Measurements from ENCODE around the gene OLA1. TPM values are rescaled to one million over a fixed set of nuclear protein-coding genes. Genes with fewer than 3 reads are reported as not detected.

Gene OLA1
- total and polyA plus RNA-seq, 2 of the 13 experiments (the other 11 are each of a cell fraction or from before 2014, with no cell fraction given): 153 to 241 TPM

DNA sequence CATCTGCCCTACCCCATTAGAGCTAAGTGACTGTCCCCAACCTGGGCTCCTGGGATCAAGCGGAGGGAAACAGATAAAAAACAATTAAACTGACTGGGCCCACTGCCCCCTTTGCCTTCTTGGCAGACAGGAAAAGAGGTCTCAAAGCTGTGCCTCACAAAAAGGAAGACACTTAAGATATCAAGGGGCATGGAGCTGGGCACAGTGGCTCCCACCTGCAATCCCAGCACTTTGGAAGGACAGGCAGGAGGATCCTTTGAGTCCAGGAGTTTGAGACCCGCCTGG, 208.0 kb downstream of the OLA1 start (continued):
- TF ChIP-seq MNT (IDR thresholded peaks at IDR 0.05): no peak
- TF ChIP-seq ZNF546 (CRISPR knock-in tag; conservative IDR thresholded peaks at IDR 0.05): no peak

GRCh38 chr2:174039551-174040416, 208.5 kb downstream of the OLA1 start:
- BruUV-seq (replicated peaks): no TSS peak
- intact Hi-C loops (cut with micrococcal nuclease; ENCODE audit: unreplicated experiment) (loop anchor here (1.0 to 5.0 kb wide), 4 partner anchors 15 to 637 kb away; partner anchors contain the start of gene SP3), in situ Hi-C loops (cut with HindIII; ENCODE audit: extremely low pct_ligation_motif_present, low pct_unique_long_range_greater_than_20kb) (no loop called here)
- H4K20me1 ChIP-seq (ENCODE audit: insufficient read depth, low read length): no peaks in the 10 kb centered on the region
- peak overlapping the region; percentile 54 for H3K9ac ChIP-seq (ENCODE audit: insufficient read depth, low read depth, low read length)
- H3K27me3 ChIP-seq (ENCODE audit: control insufficient read depth in 1 of 2, insufficient read depth in 2 of 2, low read length in 2 of 2): peaks cover 0 to 4% of the 10 kb centered on the region in 2 experiments; a peak in 2 of 5 replicates
- H3K36me3 ChIP-seq (replicated peaks in 1 of 2; ENCODE audit: control insufficient read depth in 1 of 2, insufficient read depth in 2 of 2, low read length in 2 of 2): no peaks in the 10 kb centered on the region
- DNase-seq (ENCODE audit: low spot score) (peak; percentile 88), ATAC-seq (peak; percentile 90), FAIRE-seq (peak; percentile 97)
- H3K27ac ChIP-seq (ENCODE audit: extremely low read length, insufficient read depth, low read length): peak overlapping the region; percentile 1
- H3K79me2 ChIP-seq (ENCODE audit: insufficient read depth, low read length): no peaks in the 10 kb centered on the region
- peak overlapping the region; percentile 48 to 73 (median 54) for H3K4me3 ChIP-seq (replicated peaks in 1 of 3; ENCODE audit: insufficient read depth in 1 of 3, low read depth in 2 of 3, low read length in 3 of 3)
- peaks cover 23% of the 10 kb centered on the region for H3K4me1 ChIP-seq (ENCODE audit: insufficient read depth, low read length)
- H2AFZ ChIP-seq (ENCODE audit: low read length): peak overlapping the region; percentile 87
- no peaks in the 10 kb centered on the region for H3K9me3 ChIP-seq (ENCODE audit: low read length)
- 17% methylated on average over 16 of the region's 16 CpGs for WGBS (ENCODE audit: low lambda C conversion rate)
- CTCF ChIA-PET (ENCODE audit: low intra/inter-chr PET ratio, low total read pairs): interaction anchor here (1.0 to 1.3 kb wide), 4 partner anchors 155 to 638 kb away, joined by 3 to 5 read pairs (median 4); no protein-coding TSS in a partner anchor
- POLR2A ChIA-PET: interaction anchor here (2.0 kb wide), 1 partner anchor 12 kb away, joined by 6 read pairs; no protein-coding TSS in a partner anchor
- peak overlapping the region; percentile 96 for H3K4me2 ChIP-seq (ENCODE audit: low read depth, low read length)
- TF ChIP-seq, protein P1, sequence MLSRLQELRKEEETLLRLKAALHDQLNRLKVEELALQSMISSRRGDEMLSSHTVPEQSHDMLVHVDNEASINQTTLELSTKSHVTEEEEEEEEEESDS (CRISPR knock-in tag; IDR thresholded peaks at IDR 0.05; ENCODE audit: borderline replicate concordance): peak; percentile 32; the same call in 1 of the 2 replicates
- TF ChIP-seq RCOR2 (CRISPR knock-in tag; IDR thresholded peaks at IDR 0.05) (peak; percentile 84), ZNF616 (CRISPR knock-in tag; IDR thresholded peaks at IDR 0.05; ENCODE audit: low read depth) (no peak), NCOA2 (CRISPR knock-in tag; IDR thresholded peaks at IDR 0.05) (peak; percentile 45; the same call in 1 of the 2 replicates), ZNF124 (CRISPR knock-in tag; IDR thresholded peaks at IDR 0.05) (0 out of 2 replicates have a peak, but pooled peaks have one; percentile 39), ZNF816 (CRISPR knock-in tag; IDR thresholded peaks at IDR 0.05; ENCODE audit: borderline replicate concordance) (no peak), NFIC (IDR thresholded peaks at IDR 0.05; ENCODE audit: low read length) (no peak), PRDM10 (CRISPR knock-in tag; IDR thresholded peaks at IDR 0.05; ENCODE audit: low read depth) (0 out of 2 replicates have a peak, but pooled peaks have one; percentile 31)
- TF ChIP-seq, protein P2, sequence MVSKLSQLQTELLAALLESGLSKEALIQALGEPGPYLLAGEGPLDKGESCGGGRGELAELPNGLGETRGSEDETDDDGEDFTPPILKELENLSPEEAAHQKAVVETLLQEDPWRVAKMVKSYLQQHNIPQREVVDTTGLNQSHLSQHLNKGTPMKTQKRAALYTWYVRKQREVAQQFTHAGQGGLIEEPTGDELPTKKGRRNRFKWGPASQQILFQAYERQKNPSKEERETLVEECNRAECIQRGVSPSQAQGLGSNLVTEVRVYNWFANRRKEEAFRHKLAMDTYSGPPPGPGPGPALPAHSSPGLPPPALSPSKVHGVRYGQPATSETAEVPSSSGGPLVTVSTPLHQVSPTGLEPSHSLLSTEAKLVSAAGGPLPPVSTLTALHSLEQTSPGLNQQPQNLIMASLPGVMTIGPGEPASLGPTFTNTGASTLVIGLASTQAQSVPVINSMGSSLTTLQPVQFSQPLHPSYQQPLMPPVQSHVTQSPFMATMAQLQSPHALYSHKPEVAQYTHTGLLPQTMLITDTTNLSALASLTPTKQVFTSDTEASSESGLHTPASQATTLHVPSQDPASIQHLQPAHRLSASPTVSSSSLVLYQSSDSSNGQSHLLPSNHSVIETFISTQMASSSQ (IDR thresholded peaks at IDR 0.05; ENCODE audit: low read depth): no peak
- TF ChIP-seq, protein P2 (CRISPR knock-in tag; IDR thresholded peaks at IDR 0.05; ENCODE audit: borderline replicate concordance): no peak

All from HepG2 (cell line).